Activated CD4-positive, alpha-beta T cell treated with anti-CD3 and anti-CD28 coated beads, Interleukin-2, amount 50 U/mL, for 16 hours (primary cell): ENCODE data around the gene LTB4R.

Experiments
- DNase-seq: peaks from one replicate; pipeline ENCODE4 v3.0.0-alpha.2; 2020

LTB4R gene

GRCh38 chr14:24304019-24304387 lies 7.3 kb upstream of the LTB4R start:
- no peak for DNase-seq

- DNase-seq, result no peak
Observed at GRCh38 chr14:24307156-24307574, 4.1 kb upstream of the LTB4R start.

- DNase-seq, result peak; percentile 71
Observed at GRCh38 chr14:24307575-24308341, 3.5 kb upstream of the LTB4R start, which contains the start of gene CIDEB. TSS of gene CIDEB (minus strand) at chr14:24307977. CDS start at chr14:24307858, 119 bp downstream.

GRCh38 chr14:24308342-24309124 lies 2.8 kb upstream of the LTB4R start:
- DNase-seq, result no peak

- DNase-seq, result no peak
Observed at GRCh38 chr14:24309538-24310264, 1.6 kb upstream of the LTB4R start, which contains the start of gene LTB4R2. TSS of gene LTB4R2 (plus strand) at chr14:24310140. CDS start at chr14:24310665, 525 bp downstream.

- no peak for DNase-seq
Observed at GRCh38 chr14:24310265-24310645, 1.0 kb upstream of the LTB4R start.

GRCh38 chr14:24311837-24312615 lies 724 bp downstream of the LTB4R start:
- DNase-seq, result no peak

GRCh38 chr14:24312736-24313507 lies 1.6 kb downstream of the LTB4R start:
- DNase-seq, result peak; percentile 72

GRCh38 chr14:24313913-24314312 lies 2.6 kb downstream of the LTB4R start:
- no peak for DNase-seq

GRCh38 chr14:24314377-24315193 lies 3.3 kb downstream of the LTB4R start:
- no peak for DNase-seq

- DNase-seq, result no peak
Observed at GRCh38 chr14:24315243-24315806, 4.0 kb downstream of the LTB4R start.

GRCh38 chr14:24315807-24316596 lies 4.7 kb downstream of the LTB4R start:
- no peak for DNase-seq

GRCh38 chr14:24316597-24316950 lies 5.3 kb downstream of the LTB4R start:
- no peak for DNase-seq

- no peak for DNase-seq
Observed at GRCh38 chr14:24317141-24317928, 6.0 kb downstream of the LTB4R start.

- no peak for DNase-seq
Observed at GRCh38 chr14:24321212-24321975, 10.1 kb downstream of the LTB4R start.

GRCh38 chr14:24322672-24323071 lies 11.4 kb downstream of the LTB4R start:
- no peak for DNase-seq

GRCh38 chr14:24323341-24323740 lies 12.0 kb downstream of the LTB4R start:
- DNase-seq, result no peak

- DNase-seq, result no peak
Observed at GRCh38 chr14:24324024-24324423, 12.7 kb downstream of the LTB4R start.
